Raji (cell line): ENCODE data around the gene IL1RAP.

ENCODE experiments used
- POLR2A ChIP-seq: IDR thresholded peaks from 2 replicates; pipeline ENCODE4 v1.6.1; 2011; ENCODE audit warnings: low read depth, low read length, control low read depth; ENCODE audit not compliant: insufficient read depth

IL1RAP gene

GRCh38 chr3:190513409-190514370 lies at the start of gene IL1RAP:
IL1RAP (plus strand) TSS chr3:190514085; CDS start chr3:190564290, 50,205 bp downstream.
- TF ChIP-seq POLR2A: peak; percentile 50

- no peak for TF ChIP-seq POLR2A
Observed at GRCh38 chr3:190467922-190468321, 46.0 kb upstream of the IL1RAP start.

- TF ChIP-seq POLR2A: no peak
Observed at GRCh38 chr3:190481779-190482178, 32.1 kb upstream of the IL1RAP start.

GRCh38 chr3:190485830-190486532 lies 27.9 kb upstream of the IL1RAP start:
- TF ChIP-seq POLR2A: no peak

- TF ChIP-seq POLR2A: no peak
Observed at GRCh38 chr3:190486533-190486864, 27.4 kb upstream of the IL1RAP start.

GRCh38 chr3:190486908-190487607 lies 26.8 kb upstream of the IL1RAP start:
- no peak for TF ChIP-seq POLR2A

- no peak for TF ChIP-seq POLR2A
Observed at GRCh38 chr3:190491533-190492054, 22.3 kb upstream of the IL1RAP start.

GRCh38 chr3:190492129-190492528 lies 21.8 kb upstream of the IL1RAP start:
- no peak for TF ChIP-seq POLR2A

GRCh38 chr3:190492966-190493365 lies 20.9 kb upstream of the IL1RAP start:
- no peak for TF ChIP-seq POLR2A

- no peak for TF ChIP-seq POLR2A
Observed at GRCh38 chr3:190494907-190495306, 19.0 kb upstream of the IL1RAP start.

GRCh38 chr3:190495354-190495753 lies 18.5 kb upstream of the IL1RAP start:
- no peak for TF ChIP-seq POLR2A

GRCh38 chr3:190495796-190496195 lies 18.1 kb upstream of the IL1RAP start:
- no peak for TF ChIP-seq POLR2A

- no peak for TF ChIP-seq POLR2A
Observed at GRCh38 chr3:190496859-190497258, 17.0 kb upstream of the IL1RAP start.

- TF ChIP-seq POLR2A: no peak
Observed at GRCh38 chr3:190497811-190498210, 16.1 kb upstream of the IL1RAP start.

- TF ChIP-seq POLR2A: no peak
Observed at GRCh38 chr3:190498293-190498692, 15.6 kb upstream of the IL1RAP start.
